Cardiac muscle cell (in vitro differentiated cells and primary cell): ENCODE results near the gene FBXL16. TPM values are rescaled to one million over a fixed set of nuclear protein-coding genes. Genes with fewer than 3 reads are reported as not detected.

Source experiments
- DNase-seq, 2 donors: peaks; one replicate each; pipeline versions ENCODE4 v3.0.0 to v3.0.0-alpha.2; 2010 to 2017; ENCODE audit warnings: low read depth in 1 of 2, low spot score in 1 of 2
- H3K27ac ChIP-seq: fragments of 200-600 bp; sonication (generic); 2 replicates; pipeline ENCODE4 v1.5.1; 2016
- H3K27me3 ChIP-seq: fragments of 200-600 bp; sonication (generic); 2 replicates; pipeline ENCODE4 v1.6.0; 2016; ENCODE audit warnings: control low read depth
- H3K36me3 ChIP-seq: fragments of 200-600 bp; sonication (generic); 2 replicates; pipeline ENCODE4 v1.5.1; 2016; ENCODE audit warnings: control low read depth
- H3K4me1 ChIP-seq: fragments of 200-600 bp; sonication (generic); 2 replicates; pipeline ENCODE4 v1.8.1; 2017; ENCODE audit warnings: low read depth, mild to moderate bottlenecking, mixed run types
- H3K4me3 ChIP-seq: fragments of 200-600 bp; sonication (generic); 2 replicates; pipeline ENCODE4 v1.5.1; 2016; ENCODE audit warnings: mild to moderate bottlenecking
- H3K9me3 ChIP-seq: fragments of 200-600 bp; sonication (generic); 2 replicates; pipeline ENCODE4 v1.5.1; 2017; ENCODE audit warnings: low read depth, mild to moderate bottlenecking, control low read depth
- CTCF ChIP-seq: IDR thresholded peaks from 2 replicates; pipeline ENCODE4 v1.5.1; 2012; ENCODE audit warnings: low read depth, mild to moderate bottlenecking, low read length
- polyA plus RNA-seq: library from polyadenylated mRNA; unstranded; fragments of >200 nt; fragmentation: Nextera tagmentation; extraction: Ambion mirVana; gene quantifications from 2 replicates; pipeline ENCODE4 v1.2.1, GENCODE V29; 2016
- total RNA-seq: library from RNA; depleted of rRNA; stranded (reverse); fragments of >200 nt; gene quantifications from 2 replicates; pipeline ENCODE4 v1.2.3, GENCODE V29; 2016

FBXL16 gene
- total and polyA plus RNA-seq, 2 experiments from 2014 or later = 0.12 to 1.4 TPM

- peaks cover 24% of the 10 kb centered on the region for H3K36me3 ChIP-seq
- peak; percentile 18 for TF ChIP-seq CTCF
- H3K27ac ChIP-seq = peak overlapping the region; percentile 92
- H3K9me3 ChIP-seq = no peaks in the 10 kb centered on the region
- H3K4me1 ChIP-seq = peaks cover 13% of the 10 kb centered on the region
- DNase-seq = peak; percentile 40 to 63
- H3K27me3 ChIP-seq = no peaks in the 10 kb centered on the region
- peak overlapping the region; percentile 95 for H3K4me3 ChIP-seq
Observed at GRCh38 chr16:680967-681745, 24.4 kb downstream of the FBXL16 start.

- DNase-seq = no peak
- Histone ChIP-seq H3K36me3 (peaks cover 24% of the 10 kb centered on the region), H3K9me3 (no peaks in the 10 kb centered on the region), H3K27ac (peak overlapping the region; percentile 92), H3K4me1 (peaks cover 13% of the 10 kb centered on the region), H3K27me3 (no peaks in the 10 kb centered on the region), H3K4me3 (peak overlapping the region; percentile 95)
- TF ChIP-seq CTCF = no peak
Observed at GRCh38 chr16:680625-680945, 25.0 kb downstream of the FBXL16 start.

- Histone ChIP-seq H3K4me1 (peaks cover 14% of the 10 kb centered on the region), H3K27ac (peak within 1 kb of the TSS; percentile 92), H3K9me3 (no peaks in the 10 kb centered on the region), H3K36me3 (peaks cover 22% of the 10 kb centered on the region), H3K4me3 (peak within 1 kb of the TSS; percentile 95), H3K27me3 (no peaks in the 10 kb centered on the region)
- peak; percentile 91 to 94 for DNase-seq
- TF ChIP-seq CTCF = no peak
Observed at GRCh38 chr16:679814-680624, 25.6 kb downstream of the FBXL16 start, which contains the start of gene STUB1. STUB1 (plus strand) TSS chr16:680410; CDS start chr16:680526, 116 bp downstream.

- Histone ChIP-seq H3K4me1 (peaks cover 12% of the 10 kb centered on the region), H3K27me3 (no peaks in the 10 kb centered on the region), H3K4me3 (peak overlapping the region; percentile 44), H3K36me3 (peaks cover 21% of the 10 kb centered on the region), H3K27ac (peak overlapping the region; percentile 92), H3K9me3 (no peaks in the 10 kb centered on the region)
- peak; percentile 66 to 88 for DNase-seq
- no peak for TF ChIP-seq CTCF
Observed at GRCh38 chr16:678858-679813, 26.5 kb downstream of the FBXL16 start.
